ENCODE results near the gene ASPG.

Gene ASPG

DNA sequence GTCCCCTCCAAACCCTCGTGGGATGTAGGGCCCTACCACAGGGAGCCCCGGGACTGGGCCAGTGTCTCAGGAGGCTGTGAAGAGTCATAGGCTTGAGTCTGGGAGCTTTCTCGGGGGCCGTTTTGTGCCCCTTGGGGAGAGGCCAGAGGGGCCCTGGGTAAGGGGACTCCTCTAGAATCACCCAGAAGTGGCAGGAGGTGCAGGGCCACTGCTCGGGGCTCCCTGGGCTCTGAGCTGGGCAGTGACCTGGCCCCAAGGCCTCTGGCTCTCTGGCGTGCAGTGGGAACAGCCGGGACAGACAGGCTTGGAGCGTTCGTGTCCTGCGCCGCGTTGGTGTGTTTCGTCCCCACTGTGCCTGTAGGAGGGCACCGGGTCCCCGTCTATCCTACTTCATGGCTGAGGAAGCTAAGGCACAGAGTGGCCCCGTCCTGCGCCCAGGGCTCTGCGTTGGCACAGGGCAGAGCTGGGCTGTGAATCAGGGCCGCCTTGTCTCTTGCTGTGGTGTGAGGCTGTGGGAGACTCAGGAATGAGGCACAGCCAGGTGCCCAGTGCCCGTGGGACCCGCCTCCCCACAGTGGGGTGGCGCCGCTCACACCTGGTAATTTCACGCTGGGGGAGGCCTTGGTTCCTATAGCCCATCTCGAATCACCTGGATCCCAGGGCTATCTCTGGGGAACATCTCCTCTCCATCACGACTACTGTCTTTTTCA lies 29.1 kb downstream of the ASPG start:
- H3K4me3 ChIP-seq (ENCODE audit: low read length), result no peak overlapping the region
- TF ChIP-seq, protein P1, sequence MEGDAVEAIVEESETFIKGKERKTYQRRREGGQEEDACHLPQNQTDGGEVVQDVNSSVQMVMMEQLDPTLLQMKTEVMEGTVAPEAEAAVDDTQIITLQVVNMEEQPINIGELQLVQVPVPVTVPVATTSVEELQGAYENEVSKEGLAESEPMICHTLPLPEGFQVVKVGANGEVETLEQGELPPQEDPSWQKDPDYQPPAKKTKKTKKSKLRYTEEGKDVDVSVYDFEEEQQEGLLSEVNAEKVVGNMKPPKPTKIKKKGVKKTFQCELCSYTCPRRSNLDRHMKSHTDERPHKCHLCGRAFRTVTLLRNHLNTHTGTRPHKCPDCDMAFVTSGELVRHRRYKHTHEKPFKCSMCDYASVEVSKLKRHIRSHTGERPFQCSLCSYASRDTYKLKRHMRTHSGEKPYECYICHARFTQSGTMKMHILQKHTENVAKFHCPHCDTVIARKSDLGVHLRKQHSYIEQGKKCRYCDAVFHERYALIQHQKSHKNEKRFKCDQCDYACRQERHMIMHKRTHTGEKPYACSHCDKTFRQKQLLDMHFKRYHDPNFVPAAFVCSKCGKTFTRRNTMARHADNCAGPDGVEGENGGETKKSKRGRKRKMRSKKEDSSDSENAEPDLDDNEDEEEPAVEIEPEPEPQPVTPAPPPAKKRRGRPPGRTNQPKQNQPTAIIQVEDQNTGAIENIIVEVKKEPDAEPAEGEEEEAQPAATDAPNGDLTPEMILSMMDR (IDR thresholded peaks at IDR 0.05; ENCODE audit: insufficient read depth, low read depth, low read length, missing control alignments), result no peak

DNA sequence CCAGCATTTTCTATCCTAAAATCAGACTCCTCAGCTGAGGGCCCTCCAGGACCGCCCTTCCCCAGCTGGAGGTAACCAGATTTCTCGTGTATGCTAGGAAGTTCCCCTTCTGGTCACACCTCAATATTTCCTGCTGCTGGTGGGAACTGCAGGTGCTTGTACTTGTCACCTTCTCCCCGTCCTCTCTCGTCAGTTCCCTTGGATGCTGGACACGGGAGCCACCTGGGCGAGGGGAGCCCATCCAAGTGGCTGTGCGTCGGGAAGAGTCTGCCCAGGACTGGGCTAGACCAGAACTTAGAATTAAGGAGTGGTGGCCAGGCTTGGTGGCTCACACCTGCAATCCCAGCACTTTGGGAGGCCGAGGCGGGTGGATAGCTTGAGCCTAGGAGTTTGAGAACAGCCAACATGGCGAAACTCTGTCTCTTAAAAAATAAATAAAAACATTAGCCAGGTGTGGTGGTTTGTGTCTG lies 29.7 kb downstream of the ASPG start:
- no peak for DNase-seq (ENCODE audit: low read depth)
- H3K4me3 ChIP-seq (ENCODE audit: low read length), result no peak overlapping the region
- TF ChIP-seq, protein P1 (IDR thresholded peaks at IDR 0.05; ENCODE audit: insufficient read depth, low read depth, low read length, missing control alignments), result no peak

More for the DNA sequence above, 29.1 kb downstream of the ASPG start:
- no peak for DNase-seq (ENCODE audit: low read depth)

GRCh38 chr14:104115691-104116287 lies 30.3 kb downstream of the ASPG start:
- peak overlapping the region; percentile 50 for H3K4me3 ChIP-seq (ENCODE audit: low read length)
- DNase-seq (ENCODE audit: low read depth), result no peak
- TF ChIP-seq, protein P1 (IDR thresholded peaks at IDR 0.05; ENCODE audit: insufficient read depth, low read depth, low read length, missing control alignments), result no peak

DNA sequence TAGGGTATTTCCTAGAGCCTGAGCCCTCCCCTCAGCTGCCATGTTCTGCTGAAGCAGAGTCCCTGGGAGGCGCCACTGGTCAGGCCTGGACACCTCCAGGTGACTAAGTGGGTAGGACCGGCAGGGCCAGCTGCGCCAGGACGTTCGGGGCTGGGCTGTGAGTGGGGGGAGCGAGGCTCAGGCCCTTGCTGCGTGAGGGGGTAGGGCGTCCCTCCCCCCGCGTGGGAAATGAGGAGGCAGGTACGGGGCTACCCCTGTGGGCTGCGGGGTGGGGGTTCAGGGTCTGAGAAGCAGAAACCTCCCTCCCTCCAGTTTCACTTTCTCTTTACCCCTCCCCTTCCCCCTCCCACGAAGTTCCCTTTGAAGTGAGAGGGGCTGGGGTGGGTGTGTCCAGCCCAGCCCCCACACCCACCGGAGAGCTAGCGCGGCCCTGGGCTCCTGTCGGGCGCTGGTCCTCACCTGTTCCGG lies 30.8 kb downstream of the ASPG start:
- DNase-seq (ENCODE audit: low read depth), result peak; percentile 65
- H3K4me3 ChIP-seq (ENCODE audit: low read length), result peak overlapping the region; percentile 50
- TF ChIP-seq, protein P1 (IDR thresholded peaks at IDR 0.05; ENCODE audit: insufficient read depth, low read depth, low read length, missing control alignments), result no peak

- peak; percentile 86 for DNase-seq (ENCODE audit: low read depth)
- peak overlapping the region; percentile 62 for H3K4me3 ChIP-seq (ENCODE audit: low read length)
Observed at GRCh38 chr14:104116756-104117340, 31.3 kb downstream of the ASPG start.

GRCh38 chr14:104117341-104118005 lies 32.0 kb downstream of the ASPG start:
- H3K4me3 ChIP-seq (ENCODE audit: low read length), result peak overlapping the region; percentile 62
- TF ChIP-seq, protein P1 (IDR thresholded peaks at IDR 0.05; ENCODE audit: insufficient read depth, low read depth, low read length, missing control alignments), result no peak
- no peak for DNase-seq (ENCODE audit: low read depth)

More at GRCh38 chr14:104116756-104117340, 31.3 kb downstream of the ASPG start:
- TF ChIP-seq, protein P1 (IDR thresholded peaks at IDR 0.05; ENCODE audit: insufficient read depth, low read depth, low read length, missing control alignments), result no peak

All from epithelial cell of esophagus (primary cell).